AG09319 (cell line): ENCODE data around the gene ARRB1.

Source experiments
- DNase-seq: peaks from one replicate; pipeline ENCODE4 v3.0.0-alpha.2; 2010; ENCODE audit warnings: low read depth; ENCODE audit errors: extremely low read depth
- TF ChIP-seq, protein P1 (sequence below): IDR thresholded peaks from 2 replicates; pipeline ENCODE4 v1.5.1; 2011; ENCODE audit warnings: low read depth, mild to moderate bottlenecking, inconsistent platforms, low read length, moderate library complexity

The ARRB1 gene

GRCh38 chr11:75315439-75315805, 36.0 kb downstream of the ARRB1 start:
- TF ChIP-seq, protein P1, sequence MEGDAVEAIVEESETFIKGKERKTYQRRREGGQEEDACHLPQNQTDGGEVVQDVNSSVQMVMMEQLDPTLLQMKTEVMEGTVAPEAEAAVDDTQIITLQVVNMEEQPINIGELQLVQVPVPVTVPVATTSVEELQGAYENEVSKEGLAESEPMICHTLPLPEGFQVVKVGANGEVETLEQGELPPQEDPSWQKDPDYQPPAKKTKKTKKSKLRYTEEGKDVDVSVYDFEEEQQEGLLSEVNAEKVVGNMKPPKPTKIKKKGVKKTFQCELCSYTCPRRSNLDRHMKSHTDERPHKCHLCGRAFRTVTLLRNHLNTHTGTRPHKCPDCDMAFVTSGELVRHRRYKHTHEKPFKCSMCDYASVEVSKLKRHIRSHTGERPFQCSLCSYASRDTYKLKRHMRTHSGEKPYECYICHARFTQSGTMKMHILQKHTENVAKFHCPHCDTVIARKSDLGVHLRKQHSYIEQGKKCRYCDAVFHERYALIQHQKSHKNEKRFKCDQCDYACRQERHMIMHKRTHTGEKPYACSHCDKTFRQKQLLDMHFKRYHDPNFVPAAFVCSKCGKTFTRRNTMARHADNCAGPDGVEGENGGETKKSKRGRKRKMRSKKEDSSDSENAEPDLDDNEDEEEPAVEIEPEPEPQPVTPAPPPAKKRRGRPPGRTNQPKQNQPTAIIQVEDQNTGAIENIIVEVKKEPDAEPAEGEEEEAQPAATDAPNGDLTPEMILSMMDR, result no peak

GRCh38 chr11:75314771-75315438, 36.6 kb downstream of the ARRB1 start:
- TF ChIP-seq, protein P1, result no peak
- DNase-seq, result no peak

More at GRCh38 chr11:75315439-75315805, 36.0 kb downstream of the ARRB1 start:
- DNase-seq, result no peak

DNA sequence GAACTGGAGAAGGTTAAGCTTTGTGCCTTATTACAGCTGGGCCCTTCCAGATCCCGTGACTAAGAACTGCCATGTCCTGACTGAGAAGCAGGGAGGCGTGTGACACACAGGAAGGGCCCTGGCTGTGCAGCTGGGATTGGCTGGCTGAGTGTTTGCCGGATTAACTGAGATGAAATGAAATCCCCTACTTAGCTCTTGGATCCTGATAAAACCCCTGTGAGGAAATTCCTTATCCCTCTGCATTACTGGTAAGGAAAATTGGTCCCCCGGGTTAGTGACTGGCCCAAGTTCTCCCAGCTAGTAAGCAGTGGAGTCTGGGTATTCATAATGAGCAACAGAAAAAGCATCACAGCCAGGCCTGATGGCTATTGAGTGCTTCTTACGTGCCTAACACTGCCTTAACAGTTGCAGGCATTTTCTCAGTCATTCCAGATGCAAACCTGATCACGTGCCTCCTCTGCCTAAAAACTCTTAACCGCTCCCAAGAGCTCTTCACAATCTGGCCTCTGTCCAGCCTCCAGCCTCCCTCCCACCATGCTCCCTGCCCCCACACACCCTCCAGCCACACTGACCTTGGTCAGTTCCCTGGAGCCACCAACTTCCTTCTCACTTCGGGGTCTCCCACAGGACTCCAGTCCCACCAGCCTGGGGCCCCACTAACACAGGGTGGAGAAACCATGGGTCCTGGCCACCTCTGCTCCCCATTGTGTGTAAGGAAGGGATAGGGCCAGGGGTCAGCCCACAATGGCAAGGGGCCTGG, 37.8 kb downstream of the ARRB1 start:
- no peak for DNase-seq

GRCh38 chr11:75312346-75312745, 39.1 kb downstream of the ARRB1 start:
- TF ChIP-seq, protein P1, result no peak
- DNase-seq, result no peak

More for the DNA sequence above, 37.8 kb downstream of the ARRB1 start:
- TF ChIP-seq, protein P1, result no peak

GRCh38 chr11:75311858-75312288, 39.6 kb downstream of the ARRB1 start:
- TF ChIP-seq, protein P1, result no peak
- no peak for DNase-seq

DNA sequence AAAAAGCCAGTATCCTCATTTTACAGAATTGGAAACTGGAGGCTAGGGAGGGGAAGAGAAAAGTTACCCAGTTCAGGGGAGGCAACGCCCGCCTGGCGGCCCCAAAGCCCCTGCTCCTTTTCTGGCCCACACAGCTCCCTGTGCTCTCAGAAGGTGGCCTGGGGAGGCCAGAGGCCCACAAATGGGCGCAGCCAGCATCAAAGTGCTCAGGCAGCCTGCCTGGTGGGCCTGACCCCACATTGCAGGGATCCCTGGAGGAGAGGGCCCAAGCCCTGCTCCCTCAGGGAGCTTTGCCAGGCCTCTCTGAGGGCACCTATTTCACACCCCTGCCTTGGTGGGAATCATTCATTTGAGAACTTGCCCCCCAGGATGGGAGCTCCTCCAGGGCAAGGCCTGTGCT, 42.5 kb downstream of the ARRB1 start:
- TF ChIP-seq, protein P1, result no peak
- no peak for DNase-seq

DNA sequence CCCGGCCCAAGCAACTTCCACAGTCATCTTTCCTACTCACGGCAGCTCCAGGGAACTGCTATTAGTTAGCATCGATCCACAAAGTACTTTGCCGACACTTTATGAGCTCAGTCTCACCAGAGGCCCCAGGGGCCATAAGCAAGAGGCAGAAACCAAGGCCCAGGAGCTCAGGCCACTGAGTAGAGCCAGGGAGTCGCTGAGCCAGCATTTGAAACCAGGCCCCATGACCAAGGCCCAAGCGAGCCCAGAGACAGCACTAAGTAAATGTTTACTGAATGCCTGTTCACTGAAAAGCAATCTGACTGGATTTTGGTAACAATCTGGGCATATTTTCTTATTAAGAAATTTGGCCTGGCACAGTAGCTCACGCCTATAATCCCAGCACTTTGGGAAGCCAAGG, 43.3 kb downstream of the ARRB1 start:
- no peak for DNase-seq
- TF ChIP-seq, protein P1, result no peak
